Upper lobe of left lung (tissue), 6 donors: ENCODE measurements around the gene DAPL1. TPM values are rescaled to one million over a fixed set of nuclear protein-coding genes. Genes with fewer than 3 reads are reported as not detected.

Experiments used
- ATAC-seq, 2 donors: fragments of 200-7000 bp; cut with Tn5 transposase; one replicate each; pipeline ENCODE4 v1.9.1; 2022; ENCODE audit warnings: mild to moderate bottlenecking in 2 of 2, moderate library complexity in 2 of 2; ENCODE audit not compliant: low FRiP score in 2 of 2
- DNase-seq, 2 donors: peaks; one replicate each; pipeline ENCODE4 v3.0.0-alpha.2; 2019 to 2020
- H3K27ac ChIP-seq, 4 donors: fragments of 200-600 bp; sonication (generic); one replicate each; pipeline ENCODE4 v1.5.1; 2016 to 2019
- H3K27me3 ChIP-seq, 4 donors: fragments of 200-600 bp; sonication (generic); one replicate each; pipeline ENCODE4 v1.5.1; 2017 to 2019
- H3K36me3 ChIP-seq, 4 donors: fragments of 200-600 bp; sonication (generic); one replicate each; pipeline ENCODE4 v1.5.1; 2016 to 2019
- H3K4me1 ChIP-seq, 4 donors: fragments of 200-600 bp; sonication (generic); one replicate each; pipeline ENCODE4 v1.5.1; 2018 to 2019
- H3K4me3 ChIP-seq, 4 donors: fragments of 200-600 bp; sonication (generic); one replicate each; pipeline ENCODE4 v1.5.1; 2017 to 2019; ENCODE audit warnings: mild to moderate bottlenecking in 2 of 4, moderate library complexity in 1 of 4
- H3K9me3 ChIP-seq, 4 donors: fragments of 200-600 bp; sonication (generic); one replicate each; pipeline ENCODE4 v1.5.1; 2018 to 2019
- EP300 ChIP-seq, 4 donors: sonication (generic); formaldehyde crosslinking; IDR thresholded peaks; one replicate each; pipeline ENCODE4 v1.5.1; 2017; ENCODE audit warnings: antibody characterized with exemption in 4 of 4, control low read depth in 2 of 4
- POLR2A ChIP-seq, 4 donors: fragments of 450-650 bp; IDR thresholded peaks; one replicate each; pipeline ENCODE4 v1.5.1; 2016 to 2017; ENCODE audit warnings: antibody characterized with exemption in 4 of 4, mild to moderate bottlenecking in 2 of 4
- POLR2AphosphoS5 ChIP-seq, 2 donors: sonication (generic); formaldehyde crosslinking; IDR thresholded peaks; one replicate each; pipeline ENCODE4 v1.5.1; 2017; ENCODE audit warnings: antibody characterized with exemption in 2 of 2
- WGBS, 2 donors: methylation state at CpG; one replicate each; pipeline ENCODE4 v1.1.5; 2017 to 2018; 5-methylcytosine and 5-hydroxymethylcytosine counted together
- total RNA-seq, 6 donors: library from RNA; depleted of rRNA in 4 of 6; stranded (reverse); fragments of >200 nt in 4 of 6; gene quantifications; one replicate each; pipeline versions ENCODE4 v1.1.0 to v1.2.1, GENCODE V29; 2016 to 2021
- TF ChIP-seq, protein P1 (sequence below), 6 experiments: fragments of 450-650 bp in 4 of 6; fragments of 200-600 bp in 2 of 6; sonication (generic) in 2 of 6; IDR thresholded peaks; one replicate each; pipeline ENCODE4 v1.5.1; 2016 to 2019; ENCODE audit warnings: antibody characterized with exemption in 6 of 6
- donor health status: DM: no; HTN: no; CAD: no; lungs with moderate emphysema.
- donor health status: DM: no; HTN: yes; CAD: no; lungs with severe emphysema.

DAPL1 gene
- total RNA-seq, 6 donors from 2014 or later, result 0.43 TPM; not detected in 5

GRCh38 chr2:158772306-158773078 is 22.6 kb upstream of the DAPL1 start:
- H3K27ac ChIP-seq, result no peak overlapping the region
- no peaks in the 10 kb centered on the region for H3K4me1 ChIP-seq
- no peaks in the 10 kb centered on the region for H3K36me3 ChIP-seq
- H3K27me3 ChIP-seq, result no peaks in the 10 kb centered on the region
- H3K9me3 ChIP-seq, result no peaks in the 10 kb centered on the region
- H3K4me3 ChIP-seq, result no peak overlapping the region
- WGBS, 2 donors, result 86% methylated on average over 8 of the region's 8 CpGs
- DNase-seq (no peak), ATAC-seq (no peak)
- TF ChIP-seq, protein P1, sequence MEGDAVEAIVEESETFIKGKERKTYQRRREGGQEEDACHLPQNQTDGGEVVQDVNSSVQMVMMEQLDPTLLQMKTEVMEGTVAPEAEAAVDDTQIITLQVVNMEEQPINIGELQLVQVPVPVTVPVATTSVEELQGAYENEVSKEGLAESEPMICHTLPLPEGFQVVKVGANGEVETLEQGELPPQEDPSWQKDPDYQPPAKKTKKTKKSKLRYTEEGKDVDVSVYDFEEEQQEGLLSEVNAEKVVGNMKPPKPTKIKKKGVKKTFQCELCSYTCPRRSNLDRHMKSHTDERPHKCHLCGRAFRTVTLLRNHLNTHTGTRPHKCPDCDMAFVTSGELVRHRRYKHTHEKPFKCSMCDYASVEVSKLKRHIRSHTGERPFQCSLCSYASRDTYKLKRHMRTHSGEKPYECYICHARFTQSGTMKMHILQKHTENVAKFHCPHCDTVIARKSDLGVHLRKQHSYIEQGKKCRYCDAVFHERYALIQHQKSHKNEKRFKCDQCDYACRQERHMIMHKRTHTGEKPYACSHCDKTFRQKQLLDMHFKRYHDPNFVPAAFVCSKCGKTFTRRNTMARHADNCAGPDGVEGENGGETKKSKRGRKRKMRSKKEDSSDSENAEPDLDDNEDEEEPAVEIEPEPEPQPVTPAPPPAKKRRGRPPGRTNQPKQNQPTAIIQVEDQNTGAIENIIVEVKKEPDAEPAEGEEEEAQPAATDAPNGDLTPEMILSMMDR (IDR thresholded peaks at IDR 0.05), result no peak
- TF ChIP-seq POLR2AphosphoS5 (IDR thresholded peaks at IDR 0.05) (no peak), EP300 (IDR thresholded peaks at IDR 0.05) (no peak), POLR2A (IDR thresholded peaks at IDR 0.05) (no peak)

DNA sequence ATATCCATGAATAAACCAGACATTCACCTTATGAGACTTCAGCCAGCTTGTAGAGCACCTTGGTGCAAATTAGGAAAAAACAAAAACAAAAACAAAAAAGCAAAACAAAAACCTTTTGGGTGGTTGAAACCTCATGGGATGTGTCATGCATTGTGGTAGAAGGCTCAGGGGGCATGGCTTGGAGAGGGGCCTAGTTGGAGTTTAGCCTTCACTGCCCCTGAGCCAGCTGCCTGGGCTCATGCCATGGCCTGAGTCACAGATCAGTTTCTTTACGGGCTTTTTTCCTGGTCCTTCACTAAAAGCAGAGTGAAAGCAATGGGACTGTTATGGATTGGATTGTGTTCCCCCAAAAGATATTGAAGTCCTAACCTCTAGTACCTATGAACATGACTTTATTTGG is 22.0 kb upstream of the DAPL1 start:
- Histone ChIP-seq H3K4me1 (no peaks in the 10 kb centered on the region), H3K27me3 (no peaks in the 10 kb centered on the region), H3K27ac (no peak overlapping the region), H3K36me3 (no peaks in the 10 kb centered on the region), H3K4me3 (no peak overlapping the region), H3K9me3 (no peaks in the 10 kb centered on the region)
- WGBS, 2 donors, result 70 to 81% methylated on average over 1 of the region's 1 CpG
- ATAC-seq (no peak), DNase-seq (no peak)
- TF ChIP-seq POLR2A (IDR thresholded peaks at IDR 0.05) (no peak), POLR2AphosphoS5 (IDR thresholded peaks at IDR 0.05) (no peak), EP300 (IDR thresholded peaks at IDR 0.05) (no peak)
- TF ChIP-seq, protein P1 (IDR thresholded peaks at IDR 0.05), result no peak

- TF ChIP-seq, protein P1 (IDR thresholded peaks at IDR 0.05), result no peak
- TF ChIP-seq POLR2AphosphoS5 (IDR thresholded peaks at IDR 0.05) (no peak), EP300 (IDR thresholded peaks at IDR 0.05) (no peak), POLR2A (IDR thresholded peaks at IDR 0.05) (no peak)
- Histone ChIP-seq H3K27me3 (no peaks in the 10 kb centered on the region), H3K27ac (no peak overlapping the region), H3K36me3 (no peaks in the 10 kb centered on the region), H3K9me3 (no peaks in the 10 kb centered on the region), H3K4me3 (no peak overlapping the region), H3K4me1 (no peaks in the 10 kb centered on the region)
- no peak for ATAC-seq
- no peak for DNase-seq
- WGBS, 2 donors, result 83 to 85% methylated on average over 1 of the region's 1 CpG
Measured at GRCh38 chr2:158774681-158775080, 20.4 kb upstream of the DAPL1 start.

DNA sequence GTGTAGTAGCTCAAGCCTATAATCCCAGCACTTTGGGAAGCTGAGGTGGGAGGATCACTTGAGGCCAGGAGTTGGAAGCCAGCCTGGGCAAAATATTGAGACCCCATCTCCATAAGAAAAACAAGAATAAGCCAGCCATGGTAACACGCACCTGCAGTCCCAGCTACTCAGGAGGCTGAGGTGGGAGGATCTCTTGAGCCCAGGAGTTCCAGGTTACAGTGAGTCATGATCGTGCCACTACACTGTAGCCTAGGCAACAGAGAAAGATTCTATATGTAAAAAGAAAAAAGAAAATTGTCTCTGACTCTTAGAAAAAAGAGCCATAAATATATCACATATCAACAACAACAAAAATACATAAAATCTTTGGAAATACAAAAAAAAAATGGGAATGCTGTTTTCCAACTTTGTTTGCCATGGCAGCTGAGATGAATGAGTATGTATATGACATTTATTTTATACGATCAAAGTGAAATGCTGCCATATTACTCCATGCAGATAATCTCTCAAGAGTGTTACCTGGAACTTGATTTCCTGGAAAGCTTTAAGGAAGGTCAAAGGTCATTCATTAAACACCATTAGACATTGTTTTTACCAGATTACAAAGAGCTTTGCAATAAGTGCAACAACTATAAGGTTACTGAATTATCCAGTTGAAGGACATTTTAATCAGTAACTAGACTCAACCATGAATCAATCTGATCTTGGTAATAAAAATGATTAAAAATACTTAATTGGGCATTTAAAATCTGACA is 19.7 kb upstream of the DAPL1 start:
- no peaks in the 10 kb centered on the region for H3K27me3 ChIP-seq
- TF ChIP-seq, protein P1 (IDR thresholded peaks at IDR 0.05), result no peak
- TF ChIP-seq EP300 (IDR thresholded peaks at IDR 0.05) (no peak), POLR2AphosphoS5 (IDR thresholded peaks at IDR 0.05) (no peak), POLR2A (IDR thresholded peaks at IDR 0.05) (no peak)
- no peak overlapping the region for H3K4me3 ChIP-seq
- WGBS, 2 donors, result 92 to 95% methylated on average over 3 of the region's 3 CpGs
- no peaks in the 10 kb centered on the region for H3K4me1 ChIP-seq
- no peaks in the 10 kb centered on the region for H3K9me3 ChIP-seq
- ATAC-seq (no peak), DNase-seq (no peak)
- no peak overlapping the region for H3K27ac ChIP-seq
- no peaks in the 10 kb centered on the region for H3K36me3 ChIP-seq
